ENCODE results near the gene LRRC8B.
"Not testable (repeated sequence)": the region's sequence is repeated elsewhere in the genome, so short reads cannot be mapped to it uniquely, and the experiment has no call there.

GRCh38 chr1:89510061-89510460, 14.6 kb upstream of the LRRC8B start:
- TF ChIP-seq CTCF (conservative IDR thresholded peaks at IDR 0.05 in 1 of 2, IDR thresholded peaks at IDR 0.05 in 1 of 2; ENCODE audit: low read depth in 1 of 2, low read length in 2 of 2); EZH2 (IDR thresholded peaks at IDR 0.05; ENCODE audit: low read length, missing control alignments): not testable (repeated sequence)

All from fibroblast of lung (primary cell).